ENCODE measurements around the gene PZP.

GRCh38 chr12:9114946-9115345 is 93.2 kb downstream of the PZP start:
- TF ChIP-seq TP53 (CRISPR knock-in tag; conservative IDR thresholded peaks at IDR 0.05) (no peak), FOXK1 (CRISPR knock-in tag; IDR thresholded peaks at IDR 0.05; ENCODE audit: borderline replicate concordance, low read depth) (no peak), RXRA (CRISPR knock-in tag; IDR thresholded peaks at IDR 0.05) (no peak), EZH2 (conservative IDR thresholded peaks at IDR 0.05; ENCODE audit: low read depth, low read length) (no peak), BRCA1 (CRISPR knock-in tag; IDR thresholded peaks at IDR 0.05) (no peak), ZNF503 (CRISPR knock-in tag; IDR thresholded peaks at IDR 0.05) (no peak), KLF16 (CRISPR knock-in tag; IDR thresholded peaks at IDR 0.05) (no peak), CHD2 (IDR thresholded peaks at IDR 0.05; ENCODE audit: low read depth, low read length) (no peak), ZBTB8A (CRISPR knock-in tag; IDR thresholded peaks at IDR 0.05; ENCODE audit: borderline replicate concordance, low read depth) (no peak)
- TF ChIP-seq, protein P1, sequence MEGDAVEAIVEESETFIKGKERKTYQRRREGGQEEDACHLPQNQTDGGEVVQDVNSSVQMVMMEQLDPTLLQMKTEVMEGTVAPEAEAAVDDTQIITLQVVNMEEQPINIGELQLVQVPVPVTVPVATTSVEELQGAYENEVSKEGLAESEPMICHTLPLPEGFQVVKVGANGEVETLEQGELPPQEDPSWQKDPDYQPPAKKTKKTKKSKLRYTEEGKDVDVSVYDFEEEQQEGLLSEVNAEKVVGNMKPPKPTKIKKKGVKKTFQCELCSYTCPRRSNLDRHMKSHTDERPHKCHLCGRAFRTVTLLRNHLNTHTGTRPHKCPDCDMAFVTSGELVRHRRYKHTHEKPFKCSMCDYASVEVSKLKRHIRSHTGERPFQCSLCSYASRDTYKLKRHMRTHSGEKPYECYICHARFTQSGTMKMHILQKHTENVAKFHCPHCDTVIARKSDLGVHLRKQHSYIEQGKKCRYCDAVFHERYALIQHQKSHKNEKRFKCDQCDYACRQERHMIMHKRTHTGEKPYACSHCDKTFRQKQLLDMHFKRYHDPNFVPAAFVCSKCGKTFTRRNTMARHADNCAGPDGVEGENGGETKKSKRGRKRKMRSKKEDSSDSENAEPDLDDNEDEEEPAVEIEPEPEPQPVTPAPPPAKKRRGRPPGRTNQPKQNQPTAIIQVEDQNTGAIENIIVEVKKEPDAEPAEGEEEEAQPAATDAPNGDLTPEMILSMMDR (CRISPR knock-in tag; IDR thresholded peaks at IDR 0.05): no peak
- TF ChIP-seq, protein P2, sequence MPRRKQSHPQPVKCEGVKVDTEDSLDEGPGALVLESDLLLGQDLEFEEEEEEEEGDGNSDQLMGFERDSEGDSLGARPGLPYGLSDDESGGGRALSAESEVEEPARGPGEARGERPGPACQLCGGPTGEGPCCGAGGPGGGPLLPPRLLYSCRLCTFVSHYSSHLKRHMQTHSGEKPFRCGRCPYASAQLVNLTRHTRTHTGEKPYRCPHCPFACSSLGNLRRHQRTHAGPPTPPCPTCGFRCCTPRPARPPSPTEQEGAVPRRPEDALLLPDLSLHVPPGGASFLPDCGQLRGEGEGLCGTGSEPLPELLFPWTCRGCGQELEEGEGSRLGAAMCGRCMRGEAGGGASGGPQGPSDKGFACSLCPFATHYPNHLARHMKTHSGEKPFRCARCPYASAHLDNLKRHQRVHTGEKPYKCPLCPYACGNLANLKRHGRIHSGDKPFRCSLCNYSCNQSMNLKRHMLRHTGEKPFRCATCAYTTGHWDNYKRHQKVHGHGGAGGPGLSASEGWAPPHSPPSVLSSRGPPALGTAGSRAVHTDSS (CRISPR knock-in tag; conservative IDR thresholded peaks at IDR 0.05): no peak
